HG02970 (cell line): ENCODE results near the gene TYMS.
"Not testable (repeated sequence)": the region's sequence is repeated elsewhere in the genome, so short reads cannot be mapped to it uniquely, and the experiment has no call there.

Source experiments
- ATAC-seq: cut with Tn5 transposase; IDR thresholded peaks from one replicate; pipeline ENCODE4 v1.9.1; 2021; ENCODE audit warnings: mild to moderate bottlenecking, moderate library complexity, moderate number of reproducible peaks; ENCODE audit not compliant: unreplicated experiment, low FRiP score

The TYMS gene

DNA sequence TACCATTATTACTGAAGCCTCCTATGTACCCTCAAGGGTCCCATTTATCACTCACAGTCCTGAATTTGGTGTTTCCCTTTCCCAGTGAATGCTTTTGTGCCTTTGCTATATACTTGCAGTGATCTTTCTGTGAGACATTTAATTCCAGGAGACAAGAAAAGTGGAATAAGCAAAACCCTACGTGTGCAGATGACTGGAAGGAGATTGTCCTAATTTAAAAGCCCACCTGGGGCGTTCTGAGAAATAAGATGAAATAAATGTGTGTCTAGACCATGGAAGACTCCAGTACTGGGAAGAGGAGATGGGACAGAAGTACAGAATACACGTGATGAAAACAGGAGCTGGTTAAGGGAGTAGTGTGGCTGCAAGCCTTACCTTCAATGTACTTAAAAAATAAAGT lies 19.3 kb downstream of the TYMS start:
- ATAC-seq = no peak

DNA sequence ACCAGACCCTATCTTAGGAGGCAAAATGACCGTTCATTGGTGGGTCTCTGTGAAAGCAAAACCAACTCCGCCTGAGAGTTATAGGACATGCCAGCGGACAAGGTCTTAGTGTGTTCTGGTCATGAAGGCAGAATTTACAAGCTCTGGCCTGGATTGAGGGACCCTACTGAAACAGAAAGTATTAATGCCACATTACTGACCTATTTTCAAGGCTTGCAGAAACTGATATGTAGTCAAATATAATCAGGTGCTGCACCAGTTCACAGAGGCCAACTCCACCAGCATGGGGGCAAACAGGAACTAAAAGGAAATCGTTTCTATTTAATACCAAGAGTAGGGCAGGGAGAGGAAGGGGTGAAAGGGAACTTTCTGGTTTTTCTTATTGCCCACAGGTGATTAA lies 19.7 kb downstream of the TYMS start:
- no peak for ATAC-seq

DNA sequence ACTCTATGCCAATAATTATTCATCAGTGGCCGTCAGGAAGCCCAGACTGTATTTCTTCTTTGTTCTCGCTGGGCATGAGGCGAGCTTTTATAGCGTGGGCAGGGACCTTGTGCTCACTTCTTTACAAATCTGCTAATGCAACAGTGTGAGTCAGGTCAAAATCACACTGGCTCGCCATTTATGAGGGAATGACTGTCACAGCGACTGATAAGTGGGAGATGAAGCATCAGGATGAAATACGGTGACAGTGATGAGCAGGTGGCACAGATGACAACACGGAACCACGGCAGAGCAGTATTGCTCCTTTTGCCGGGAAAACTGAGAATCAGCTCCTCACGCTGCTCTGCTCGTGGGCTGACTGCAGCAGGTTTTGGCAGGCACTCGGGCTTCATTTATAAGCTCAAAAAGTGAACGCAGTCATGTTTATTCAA lies 20.5 kb downstream of the TYMS start:
- ATAC-seq = no peak

DNA sequence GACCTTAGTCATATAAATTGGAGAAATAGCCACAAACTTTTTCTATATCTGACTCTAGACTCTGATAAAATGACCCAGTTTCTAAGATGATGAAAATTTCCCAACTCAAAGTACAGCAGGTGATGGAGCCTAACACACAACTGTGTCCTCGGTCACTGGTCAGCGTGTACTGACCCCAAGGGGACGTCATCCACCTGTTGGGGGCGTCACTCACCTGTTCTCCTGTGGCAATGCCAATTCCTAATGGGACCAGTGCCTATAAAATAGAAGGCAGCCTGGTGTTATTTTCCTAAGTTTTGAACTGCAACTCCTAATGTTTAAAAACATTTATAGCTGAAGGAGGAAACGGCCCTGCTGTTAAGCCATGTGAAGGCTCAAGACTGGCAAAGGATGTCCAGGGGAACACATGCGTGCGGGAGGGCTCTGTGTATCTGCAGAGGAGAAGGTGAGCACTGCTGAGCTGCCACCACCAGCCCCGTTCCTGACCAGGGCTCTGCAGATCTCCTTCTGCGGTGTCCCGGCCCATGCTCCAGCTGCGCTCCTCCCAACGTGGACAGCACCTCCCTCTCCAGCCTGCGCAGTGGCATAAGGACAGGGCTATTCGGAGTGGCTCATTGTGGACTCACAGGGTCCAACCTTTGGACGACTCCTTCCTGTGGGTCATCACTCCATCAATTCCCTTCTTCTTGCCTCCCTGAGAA lies 21.2 kb downstream of the TYMS start:
- no peak for ATAC-seq

DNA sequence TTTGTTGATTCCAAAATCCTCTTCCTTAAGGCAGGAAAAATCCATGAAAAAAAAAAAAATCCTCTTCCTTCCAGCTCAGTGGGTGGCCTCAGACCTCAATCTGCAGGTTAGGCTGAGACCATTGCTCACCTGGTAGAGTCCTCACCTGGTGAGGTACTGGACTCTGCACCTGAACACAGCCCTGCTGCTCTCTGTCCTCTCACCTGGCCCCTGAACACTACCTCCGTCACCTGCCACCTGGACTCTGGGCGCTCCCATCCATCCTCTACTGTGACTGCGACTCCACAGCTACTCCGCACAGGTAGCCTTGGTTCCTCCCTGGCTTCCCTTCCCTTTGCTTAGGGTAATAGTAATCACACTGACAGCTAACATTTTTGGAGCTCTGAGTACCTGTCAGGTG lies 22.1 kb downstream of the TYMS start:
- no peak for ATAC-seq

DNA sequence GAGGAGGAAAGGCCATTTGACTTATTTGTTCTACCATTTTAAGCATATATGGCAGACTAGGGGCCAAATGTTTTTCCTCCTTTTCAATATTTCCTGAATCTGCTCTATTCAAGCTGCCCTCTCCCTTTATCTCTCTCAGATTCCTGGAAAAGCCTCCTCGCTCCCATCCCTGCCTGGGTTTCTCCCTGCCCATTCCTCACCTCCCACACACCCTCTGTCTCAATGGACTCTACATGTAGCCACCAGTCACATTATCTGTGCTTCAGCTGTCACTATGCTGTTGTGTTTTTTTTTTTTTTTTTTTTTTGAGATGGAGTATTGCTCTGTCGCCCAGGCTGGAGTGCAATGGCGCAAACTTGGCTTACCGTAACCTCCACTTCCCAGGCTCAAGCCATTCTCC lies 22.9 kb downstream of the TYMS start:
- no peak for ATAC-seq

DNA sequence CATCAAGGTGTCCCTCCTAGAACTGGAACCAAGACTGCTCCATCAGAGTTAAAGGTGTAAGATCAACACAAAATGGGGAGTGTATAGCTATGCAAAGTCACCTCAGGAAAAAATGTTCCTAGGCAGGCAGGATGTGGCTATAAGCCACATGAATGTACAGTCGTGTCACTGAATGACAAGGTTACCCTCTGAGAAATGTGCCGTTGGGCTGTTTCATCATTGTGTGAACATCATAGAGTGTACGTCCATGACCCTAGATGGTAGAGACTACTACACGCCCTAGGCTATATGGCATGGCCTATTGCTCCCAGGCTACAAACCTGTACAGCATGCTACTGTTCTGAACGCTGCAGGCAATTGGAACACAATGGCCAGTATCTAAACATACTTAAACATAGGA lies 24.5 kb downstream of the TYMS start:
- no peak for ATAC-seq

DNA sequence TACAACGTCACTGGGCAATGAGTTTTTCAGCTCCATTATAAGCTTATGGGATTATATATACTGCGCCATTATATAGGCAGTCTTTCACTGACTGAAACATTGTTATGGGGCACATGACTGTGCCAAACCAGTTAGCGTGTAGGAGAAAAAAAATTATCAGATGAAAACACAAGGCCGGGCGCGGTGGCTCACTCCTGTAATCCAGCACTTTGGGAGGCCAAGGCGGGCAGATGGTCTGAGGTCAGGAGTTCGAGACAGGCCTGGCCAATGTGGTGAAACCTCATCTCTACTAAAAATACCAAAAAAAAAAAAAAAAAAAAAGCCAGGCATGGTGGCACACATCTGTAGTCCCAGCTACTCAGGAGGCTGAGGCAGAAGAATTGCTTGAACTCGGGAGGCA lies 25.0 kb downstream of the TYMS start:
- ATAC-seq = not testable (repeated sequence)

DNA sequence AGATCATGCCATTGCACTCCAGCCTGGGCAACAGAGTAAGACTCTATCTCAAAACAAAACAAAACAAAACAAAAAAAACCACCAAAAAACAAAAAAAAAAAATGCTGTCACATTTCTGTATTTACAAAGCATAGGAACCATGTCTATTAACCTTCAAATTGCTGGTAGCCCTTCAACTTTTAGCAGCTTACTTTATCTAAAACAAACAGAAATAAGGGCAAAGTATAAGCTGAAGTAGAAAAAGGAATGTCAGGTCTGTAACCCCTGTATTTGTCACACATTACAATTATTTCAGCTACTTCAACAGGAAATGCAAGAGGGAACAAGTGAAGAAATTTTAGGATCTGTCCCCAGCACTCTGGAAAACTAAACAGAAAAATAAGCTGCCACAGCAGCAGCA lies 25.4 kb downstream of the TYMS start:
- ATAC-seq = no peak

DNA sequence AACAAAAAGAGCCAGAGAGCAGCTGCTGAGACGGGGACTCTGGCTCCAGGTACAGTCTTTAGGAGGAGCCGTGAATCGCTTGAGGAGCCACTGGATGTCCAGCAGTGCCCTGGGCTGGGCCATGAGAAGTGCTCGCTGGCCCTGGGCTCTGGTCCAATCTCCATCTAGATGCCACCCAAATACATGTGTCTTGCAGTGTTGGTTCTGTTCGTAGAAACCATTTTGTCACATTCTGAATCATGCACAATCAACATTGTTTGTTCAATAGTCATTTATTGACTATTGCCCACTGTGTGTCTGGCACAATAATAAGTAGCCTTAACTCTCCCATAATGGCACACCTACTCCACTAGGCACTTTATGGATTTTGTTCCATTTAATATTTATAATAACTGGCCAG lies 26.1 kb downstream of the TYMS start:
- no peak for ATAC-seq

DNA sequence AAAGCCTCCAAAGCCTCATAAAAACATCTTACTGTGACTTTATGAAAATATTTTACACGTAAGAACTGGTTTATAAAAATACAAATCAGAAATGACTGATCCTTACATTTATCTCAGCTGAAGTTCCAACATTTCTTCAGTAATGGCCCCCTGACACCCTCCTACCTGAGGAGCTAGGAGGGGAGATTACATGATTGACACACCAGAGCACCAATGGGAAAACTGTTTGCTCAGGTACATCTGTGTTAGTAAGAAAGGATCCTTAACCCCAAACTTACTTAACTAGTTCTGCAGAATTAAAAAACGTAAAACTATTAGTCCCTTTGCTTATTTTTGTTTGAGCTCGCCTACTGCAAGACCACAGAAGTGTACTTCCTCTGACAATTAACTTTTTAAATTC lies 28.0 kb downstream of the TYMS start:
- ATAC-seq = no peak

DNA sequence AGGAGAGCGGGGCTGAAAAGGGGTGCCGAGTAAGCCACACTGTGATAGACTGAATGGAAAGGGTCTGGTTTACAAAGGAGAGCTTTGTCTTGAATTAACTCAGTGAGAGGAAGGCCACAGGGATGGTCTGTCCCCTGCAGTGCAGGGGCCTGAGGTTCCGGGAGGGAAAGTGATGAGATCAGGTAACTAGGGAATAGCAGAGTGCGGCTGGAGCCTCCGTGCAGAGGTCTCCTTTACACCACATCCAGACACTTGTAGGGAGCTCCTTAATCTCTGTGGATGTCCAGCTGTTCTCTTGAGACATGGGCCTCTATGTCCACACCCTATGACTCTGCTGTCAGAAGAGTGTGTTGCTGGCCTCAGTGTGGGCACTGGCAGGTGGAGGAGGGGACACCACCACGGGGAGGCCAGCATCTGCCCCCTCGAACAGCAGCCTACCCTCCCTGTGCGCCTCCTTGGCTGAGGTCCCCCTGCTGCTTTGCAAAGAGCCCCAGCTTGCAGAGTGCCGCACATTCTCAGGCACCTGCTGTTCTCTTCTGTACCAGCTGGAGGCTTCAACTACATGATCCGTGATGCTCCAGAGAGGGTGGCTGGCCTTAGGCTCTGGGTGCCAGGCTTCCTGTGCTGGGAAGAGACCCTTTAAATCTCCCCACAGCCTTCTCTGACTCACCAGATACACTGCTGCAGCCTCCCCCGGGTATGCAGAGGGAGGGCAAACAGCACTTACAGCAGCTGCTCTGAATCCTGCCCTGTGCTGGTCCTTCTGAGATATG lies 29.1 kb downstream of the TYMS start:
- no peak for ATAC-seq

DNA sequence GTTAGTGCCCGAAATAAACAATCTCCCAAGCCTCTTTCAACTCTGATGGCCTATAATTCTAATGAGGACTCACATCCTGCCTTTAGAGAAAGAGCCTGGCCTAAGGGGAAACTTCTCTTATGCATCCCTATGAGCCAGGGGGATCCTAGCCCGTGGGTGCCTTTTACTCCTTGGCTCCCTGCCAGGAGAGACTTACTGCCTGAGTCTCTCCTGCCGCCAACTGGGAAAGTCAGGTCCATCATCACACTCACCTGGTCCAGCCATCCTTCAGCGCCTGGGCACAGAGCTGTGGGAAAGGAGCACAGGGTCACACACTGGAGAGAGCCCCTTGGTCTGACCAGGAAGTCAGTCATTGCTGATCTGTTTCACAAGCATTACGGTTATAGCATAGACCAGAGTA lies 30.9 kb downstream of the TYMS start:
- no peak for ATAC-seq

DNA sequence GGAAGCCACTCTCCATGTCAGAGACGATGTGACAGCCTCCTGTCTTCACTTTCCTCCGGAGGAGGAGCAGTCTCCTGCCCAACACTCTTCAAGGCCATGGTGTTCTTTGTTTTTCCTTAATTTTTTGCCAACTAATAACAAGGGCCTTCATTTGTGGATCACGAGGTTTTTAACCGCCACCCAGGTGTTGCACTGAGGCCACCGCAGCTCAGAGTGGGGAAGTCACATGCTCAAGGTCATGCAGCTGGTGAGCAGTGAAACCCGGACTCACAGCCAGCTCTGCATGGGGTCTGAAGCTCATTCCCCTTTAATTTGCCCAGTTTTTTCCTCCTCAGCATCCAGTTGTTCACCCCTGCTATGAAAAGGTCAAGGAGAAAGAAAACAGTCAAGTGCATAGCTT lies 35.4 kb downstream of the TYMS start:
- no peak for ATAC-seq

DNA sequence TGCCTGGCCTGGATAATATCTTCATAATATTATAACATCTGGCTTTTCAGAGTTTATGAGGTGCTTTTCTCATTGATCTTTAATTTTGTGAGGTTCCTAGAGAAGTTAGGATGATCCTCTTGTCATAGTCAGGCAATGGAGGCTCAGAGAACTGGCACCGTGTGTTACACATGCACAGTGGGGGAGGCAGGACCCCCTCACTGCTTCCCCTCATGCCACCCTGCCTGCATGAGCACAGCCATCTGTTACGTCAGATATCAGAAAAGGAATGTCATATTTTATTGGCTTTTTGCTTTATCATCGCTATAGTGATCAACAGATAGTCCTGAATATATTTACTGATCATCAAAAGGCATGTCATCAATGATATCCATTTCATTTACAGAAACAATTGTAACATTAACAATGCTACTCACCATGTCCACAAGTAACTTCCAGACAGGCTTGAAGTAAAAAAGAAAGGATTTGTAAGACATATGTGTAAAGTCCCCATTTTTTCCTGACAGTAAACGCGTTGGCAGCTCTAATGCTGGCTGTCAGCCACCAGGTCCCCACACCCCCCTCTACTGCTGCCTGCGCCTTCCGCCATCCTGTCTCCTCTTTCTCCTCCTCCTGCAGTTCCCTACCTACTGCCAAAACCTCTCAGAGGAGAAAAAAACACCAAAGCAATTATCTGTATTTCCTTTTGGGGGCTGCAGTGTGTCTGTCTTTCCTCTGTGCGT lies 36.2 kb downstream of the TYMS start:
- no peak for ATAC-seq

DNA sequence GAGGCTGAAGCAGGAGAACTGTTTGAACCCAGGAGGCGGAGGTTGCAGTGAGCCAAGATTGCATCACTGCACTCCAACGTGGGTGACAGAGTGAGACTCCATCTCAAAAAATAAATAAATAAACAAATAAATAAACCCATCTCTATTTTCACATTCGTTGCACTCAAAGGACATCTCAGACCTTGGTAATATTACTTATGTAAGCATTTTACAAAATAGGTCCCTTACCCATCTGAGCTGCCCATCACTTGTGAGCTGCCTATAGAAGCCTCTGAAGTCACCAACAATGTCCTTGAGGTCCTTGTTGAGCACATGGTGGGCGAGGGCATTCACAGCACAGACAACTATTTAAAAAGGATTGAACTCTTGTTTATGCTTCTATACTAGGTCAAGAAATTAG lies 39.6 kb downstream of the TYMS start:
- no peak for ATAC-seq

DNA sequence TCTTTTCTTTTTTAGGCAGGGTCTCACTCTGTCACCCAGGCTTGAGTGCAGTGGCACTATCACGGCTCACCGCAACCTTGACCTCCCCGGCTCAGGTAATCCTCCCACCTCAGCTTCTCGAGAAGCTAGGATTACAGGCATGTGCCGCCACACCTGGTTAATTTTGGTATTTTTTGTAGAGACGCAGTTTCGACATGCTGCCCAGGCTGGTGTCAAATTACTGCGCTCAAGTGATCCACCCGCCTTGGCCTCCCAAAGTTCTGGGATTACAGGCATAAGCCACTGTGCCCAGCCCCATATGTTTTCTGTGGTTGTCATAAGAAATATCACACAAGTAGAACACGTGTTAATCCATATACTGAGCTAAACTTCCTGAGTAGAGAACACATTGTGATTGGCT lies 40.3 kb downstream of the TYMS start:
- ATAC-seq = no peak

DNA sequence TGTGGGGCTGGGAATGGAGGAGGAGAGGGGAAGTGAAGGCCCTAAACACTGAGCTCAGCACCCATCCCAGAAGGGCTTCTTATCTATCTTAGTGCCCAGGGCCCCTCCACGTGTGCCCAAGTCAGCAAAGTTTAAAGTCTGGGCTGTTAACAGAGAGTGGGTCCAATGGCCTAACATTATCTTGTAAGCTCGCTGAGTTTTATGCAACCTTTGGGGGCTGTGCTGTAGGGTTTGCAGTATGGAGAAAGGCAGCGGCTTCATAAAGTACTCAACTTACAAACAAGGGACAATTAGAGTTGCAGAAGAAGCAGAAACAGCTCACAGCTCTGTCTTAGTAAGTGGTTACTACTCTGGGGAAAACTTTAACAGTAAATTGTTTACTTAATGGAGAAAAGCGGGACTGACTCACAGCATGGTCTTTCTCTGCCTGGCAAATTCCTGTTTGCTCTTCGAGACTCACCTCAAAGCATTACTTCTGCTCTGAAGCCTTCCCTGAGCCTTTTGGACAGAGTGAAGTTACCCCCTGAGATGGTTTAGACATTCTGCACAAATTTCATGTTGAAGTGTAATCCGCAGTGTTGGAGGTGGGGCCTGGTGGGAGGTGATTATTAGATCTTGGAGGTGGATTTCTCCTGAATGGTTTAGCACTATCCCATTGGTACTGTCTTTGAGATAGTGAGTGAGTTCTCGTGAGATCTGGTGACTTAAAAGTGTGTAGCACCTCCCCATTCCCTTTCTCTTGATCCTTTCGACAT lies 45.9 kb downstream of the TYMS start:
- no peak for ATAC-seq

DNA sequence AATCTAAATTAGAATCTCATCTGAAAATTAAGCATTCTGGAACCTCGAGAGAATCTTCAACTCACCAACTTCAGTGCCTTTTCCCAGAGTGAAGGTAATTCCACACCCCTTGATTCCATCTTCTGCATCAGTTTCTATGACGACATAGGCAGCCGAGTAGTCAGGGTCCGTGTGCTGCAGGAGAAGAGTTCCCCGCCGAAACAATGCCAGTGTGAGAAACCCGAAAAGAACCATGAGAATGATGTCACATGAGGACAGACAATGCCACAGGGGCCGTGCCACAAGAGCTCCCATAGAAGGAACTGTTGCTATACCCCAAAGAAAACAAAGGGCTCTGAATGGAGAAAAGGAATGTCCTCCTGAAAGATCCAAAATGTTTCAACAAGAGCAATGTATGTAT lies 49.0 kb downstream of the TYMS start:
- no peak for ATAC-seq

DNA sequence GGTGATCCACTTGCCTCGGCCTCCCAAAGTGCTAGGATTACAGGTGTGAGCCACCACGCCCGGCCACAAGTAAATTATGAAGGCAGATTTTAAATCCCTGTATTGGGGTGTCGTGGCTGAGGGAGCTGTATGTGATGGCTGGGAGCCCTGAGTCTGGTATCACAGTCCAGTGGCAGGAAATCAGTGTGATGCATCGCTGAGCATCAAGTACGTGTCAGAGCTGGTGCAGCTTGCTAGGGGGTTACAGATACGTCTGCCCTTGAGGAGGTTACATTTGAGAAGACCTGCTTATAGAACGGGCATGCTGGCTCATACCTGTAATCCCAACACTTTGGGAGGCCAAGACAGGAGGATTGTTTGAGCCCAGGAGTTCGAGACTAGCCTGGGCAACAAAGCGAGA lies 50.6 kb downstream of the TYMS start:
- ATAC-seq = no peak

DNA sequence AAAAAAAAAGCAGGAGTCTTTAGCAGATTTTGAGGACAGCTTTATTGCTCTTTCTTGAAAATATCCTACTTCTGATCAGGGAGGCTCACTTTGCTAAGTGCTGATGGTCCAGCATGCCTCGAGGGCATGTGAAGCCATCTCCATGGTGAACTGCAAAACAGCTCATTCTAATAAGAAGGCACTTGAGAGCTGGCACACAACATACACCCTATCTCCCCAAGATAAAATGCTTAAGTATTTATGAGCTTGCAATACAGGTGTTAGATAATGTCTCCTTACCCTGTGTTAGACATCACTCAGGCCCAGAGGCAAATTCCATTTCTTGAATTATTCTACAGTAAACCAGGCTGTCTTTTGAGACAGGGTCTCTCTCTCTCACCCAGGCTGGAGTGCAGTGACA lies 52.3 kb downstream of the TYMS start:
- no peak for ATAC-seq
